ENCODE measurements around the gene PRDM11. TPM values are rescaled to one million over a fixed set of nuclear protein-coding genes. Genes with fewer than 3 reads are reported as not detected.
A peak's percentile ranks its signal among the peaks of the same experiment; 100 is the strongest.

The PRDM11 gene
- total RNA-seq, 1 experiment from 2014 or later, result 2.6 TPM

- no peak for DNase-seq (ENCODE audit: low read depth, low spot score)
- in situ Hi-C loops (cut with HindIII; ENCODE audit: low pct_unique_long_range_greater_than_20kb, low sequenced_read_pairs), result no loop called here
Measured at GRCh38 chr11:45253640-45254039, 107.2 kb downstream of the PRDM11 start.

- in situ Hi-C loops (cut with HindIII; ENCODE audit: low pct_unique_long_range_greater_than_20kb, low sequenced_read_pairs), result no loop called here
- DNase-seq (ENCODE audit: low read depth, low spot score), result no peak
Measured at GRCh38 chr11:45254070-45254469, 107.6 kb downstream of the PRDM11 start.

- in situ Hi-C loops (cut with HindIII; ENCODE audit: low pct_unique_long_range_greater_than_20kb, low sequenced_read_pairs), result no loop called here
- DNase-seq (ENCODE audit: low read depth, low spot score), result no peak
Measured at GRCh38 chr11:45258982-45259530, 112.6 kb downstream of the PRDM11 start.

GRCh38 chr11:45259592-45259991 lies 113.2 kb downstream of the PRDM11 start:
- in situ Hi-C loops (cut with HindIII; ENCODE audit: low pct_unique_long_range_greater_than_20kb, low sequenced_read_pairs), result no loop called here
- no peak for DNase-seq (ENCODE audit: low read depth, low spot score)

- in situ Hi-C loops (cut with HindIII; ENCODE audit: low pct_unique_long_range_greater_than_20kb, low sequenced_read_pairs), result no loop called here
- DNase-seq (ENCODE audit: low read depth, low spot score), result no peak
Measured at GRCh38 chr11:45260071-45260470, 113.6 kb downstream of the PRDM11 start.

- DNase-seq (ENCODE audit: low read depth, low spot score), result no peak
Measured at GRCh38 chr11:45262900-45263299, 116.5 kb downstream of the PRDM11 start.

GRCh38 chr11:45263773-45264172 lies 117.3 kb downstream of the PRDM11 start:
- in situ Hi-C loops (cut with HindIII; ENCODE audit: low pct_unique_long_range_greater_than_20kb, low sequenced_read_pairs), result no loop called here
- no peak for DNase-seq (ENCODE audit: low read depth, low spot score)

More at GRCh38 chr11:45262900-45263299, 116.5 kb downstream of the PRDM11 start:
- in situ Hi-C loops (cut with HindIII; ENCODE audit: low pct_unique_long_range_greater_than_20kb, low sequenced_read_pairs), result no loop called here

- in situ Hi-C loops (cut with HindIII; ENCODE audit: low pct_unique_long_range_greater_than_20kb, low sequenced_read_pairs), result no loop called here
- no peak for DNase-seq (ENCODE audit: low read depth, low spot score)
Measured at GRCh38 chr11:45264839-45265515, 118.5 kb downstream of the PRDM11 start.

GRCh38 chr11:45265969-45266675 lies 119.7 kb downstream of the PRDM11 start:
- DNase-seq (ENCODE audit: low read depth, low spot score), result no peak
- in situ Hi-C loops (cut with HindIII; ENCODE audit: low pct_unique_long_range_greater_than_20kb, low sequenced_read_pairs), result no loop called here

- no peak for DNase-seq (ENCODE audit: low read depth, low spot score)
- in situ Hi-C loops (cut with HindIII; ENCODE audit: low pct_unique_long_range_greater_than_20kb, low sequenced_read_pairs), result no loop called here
Measured at GRCh38 chr11:45266676-45267020, 120.2 kb downstream of the PRDM11 start.

GRCh38 chr11:45267052-45267451 lies 120.6 kb downstream of the PRDM11 start:
- in situ Hi-C loops (cut with HindIII; ENCODE audit: low pct_unique_long_range_greater_than_20kb, low sequenced_read_pairs), result no loop called here
- DNase-seq (ENCODE audit: low read depth, low spot score), result peak; percentile 59

GRCh38 chr11:45267652-45268299 lies 121.3 kb downstream of the PRDM11 start:
- no peak for DNase-seq (ENCODE audit: low read depth, low spot score)
- in situ Hi-C loops (cut with HindIII; ENCODE audit: low pct_unique_long_range_greater_than_20kb, low sequenced_read_pairs), result no loop called here

GRCh38 chr11:45269678-45270077 lies 123.2 kb downstream of the PRDM11 start:
- in situ Hi-C loops (cut with HindIII; ENCODE audit: low pct_unique_long_range_greater_than_20kb, low sequenced_read_pairs), result no loop called here
- DNase-seq (ENCODE audit: low read depth, low spot score), result no peak

GRCh38 chr11:45270946-45271716 lies 124.7 kb downstream of the PRDM11 start:
- in situ Hi-C loops (cut with HindIII; ENCODE audit: low pct_unique_long_range_greater_than_20kb, low sequenced_read_pairs), result no loop called here
- DNase-seq (ENCODE audit: low read depth, low spot score), result no peak

GRCh38 chr11:45272701-45273100 lies 126.3 kb downstream of the PRDM11 start:
- in situ Hi-C loops (cut with HindIII; ENCODE audit: low pct_unique_long_range_greater_than_20kb, low sequenced_read_pairs), result no loop called here
- DNase-seq (ENCODE audit: low read depth, low spot score), result no peak

GRCh38 chr11:45273509-45273908 lies 127.1 kb downstream of the PRDM11 start:
- in situ Hi-C loops (cut with HindIII; ENCODE audit: low pct_unique_long_range_greater_than_20kb, low sequenced_read_pairs), result no loop called here
- no peak for DNase-seq (ENCODE audit: low read depth, low spot score)

GRCh38 chr11:45274206-45274605 lies 127.8 kb downstream of the PRDM11 start:
- no peak for DNase-seq (ENCODE audit: low read depth, low spot score)
- in situ Hi-C loops (cut with HindIII; ENCODE audit: low pct_unique_long_range_greater_than_20kb, low sequenced_read_pairs), result no loop called here

- in situ Hi-C loops (cut with HindIII; ENCODE audit: low pct_unique_long_range_greater_than_20kb, low sequenced_read_pairs), result no loop called here
- no peak for DNase-seq (ENCODE audit: low read depth, low spot score)
Measured at GRCh38 chr11:45275828-45276227, 129.4 kb downstream of the PRDM11 start.
